ENCODE results near the gene FRMD4A. TPM values are rescaled to one million over a fixed set of nuclear protein-coding genes. Genes with fewer than 3 reads are reported as not detected.
"Not testable (repeated sequence)": the region's sequence is repeated elsewhere in the genome, so short reads cannot be mapped to it uniquely, and the experiment has no call there.

FRMD4A gene
- total and polyA plus RNA-seq, 12 donors: 17.4 to 43.4 (median 30.3) TPM

- Histone ChIP-seq H3K4me3 (no peak overlapping the region), H3K27ac (no peak overlapping the region), H3K27me3 (peaks cover 0 to 14% (median 9%) of the 10 kb centered on the region in 7 donors), H3K4me1 (no peaks in the 10 kb centered on the region), H3K36me3 (no peaks in the 10 kb centered on the region), H3K9me3 (no peaks in the 10 kb centered on the region)
- ATAC-seq (no peak), DNase-seq (no peak)
- 86 to 87% methylated on average over 5 of the region's 5 CpGs for WGBS, 2 donors
- TF ChIP-seq CTCF (IDR thresholded peaks at IDR 0.05): no peak
- intact Hi-C loops (cut with DNase I): no loop called here
Measured at GRCh38 chr10:14208231-14208630, 122.5 kb downstream of the FRMD4A start.

- Histone ChIP-seq H3K27ac (no peak overlapping the region), H3K4me3 (no peak overlapping the region), H3K36me3 (no peaks in the 10 kb centered on the region), H3K27me3 (peaks cover 0 to 43% (median 19%) of the 10 kb centered on the region in 7 donors), H3K4me1 (no peaks in the 10 kb centered on the region), H3K9me3 (no peaks in the 10 kb centered on the region)
- TF ChIP-seq CTCF (IDR thresholded peaks at IDR 0.05): no peak
- DNase-seq: no peak
- WGBS, 2 donors: 94 to 95% methylated on average over 4 of the region's 4 CpGs
- intact Hi-C loops (cut with DNase I): no loop called here
- no peak for ATAC-seq
Measured at GRCh38 chr10:14205233-14205632, 125.5 kb downstream of the FRMD4A start.

GRCh38 chr10:14200698-14201544, 129.8 kb downstream of the FRMD4A start:
- Histone ChIP-seq H3K36me3 (no peaks in the 10 kb centered on the region), H3K27me3 (peaks cover 0 to 75% (median 36%) of the 10 kb centered on the region in 7 donors), H3K4me3 (no peak overlapping the region), H3K27ac (no peak overlapping the region), H3K4me1 (no peaks in the 10 kb centered on the region), H3K9me3 (no peaks in the 10 kb centered on the region)
- WGBS, 2 donors: 50 to 51% methylated on average over 16 of the region's 16 CpGs
- peak in 5 of 9 donors; percentile 6 to 23 (median 21) for TF ChIP-seq CTCF (IDR thresholded peaks at IDR 0.05)
- intact Hi-C loops (cut with DNase I): no loop called here
- DNase-seq (no peak), ATAC-seq (no peak)

- H3K4me1 ChIP-seq, H3K4me3 ChIP-seq, ATAC-seq, H3K36me3 ChIP-seq, H3K27ac ChIP-seq, DNase-seq, H3K9me3 ChIP-seq: not testable (repeated sequence)
- peaks cover 0 to 79% (median 38%) of the 10 kb centered on the region in 7 donors for H3K27me3 ChIP-seq
- WGBS, 2 donors: 91 to 92% methylated on average over 4 of the region's 4 CpGs
- intact Hi-C loops (cut with DNase I): loop anchor here in 4 of 10 donors (5.0 to 10.0 kb wide), 3 partner anchors 278 to 414 kb away; no protein-coding TSS in a partner anchor
Measured at GRCh38 chr10:14199098-14199497, 131.6 kb downstream of the FRMD4A start.

- Histone ChIP-seq H3K4me3 (no peak overlapping the region), H3K9me3 (no peaks in the 10 kb centered on the region), H3K27ac (no peak overlapping the region), H3K27me3 (peaks cover 0 to 82% (median 38%) of the 10 kb centered on the region in 7 donors), H3K4me1 (no peaks in the 10 kb centered on the region), H3K36me3 (no peaks in the 10 kb centered on the region)
- intact Hi-C loops (cut with DNase I): loop anchor here in 4 of 10 donors (5.0 to 10.0 kb wide), 3 partner anchors 279 to 413 kb away; no protein-coding TSS in a partner anchor
- DNase-seq: no peak
- no peak for TF ChIP-seq CTCF (IDR thresholded peaks at IDR 0.05)
- ATAC-seq: no peak
- 83 to 90% methylated on average over 9 of the region's 9 CpGs for WGBS, 2 donors
Measured at GRCh38 chr10:14198078-14198477, 132.6 kb downstream of the FRMD4A start.

Measured in heart right ventricle (tissue), 16 donors.